Measurements from ENCODE around the gene ZNF24. TPM values are rescaled to one million over a fixed set of nuclear protein-coding genes. Genes with fewer than 3 reads are reported as not detected.

ZNF24 gene
- total and polyA plus RNA-seq, 2 experiments from 2014 or later = 52.4 to 75.2 TPM

DNA sequence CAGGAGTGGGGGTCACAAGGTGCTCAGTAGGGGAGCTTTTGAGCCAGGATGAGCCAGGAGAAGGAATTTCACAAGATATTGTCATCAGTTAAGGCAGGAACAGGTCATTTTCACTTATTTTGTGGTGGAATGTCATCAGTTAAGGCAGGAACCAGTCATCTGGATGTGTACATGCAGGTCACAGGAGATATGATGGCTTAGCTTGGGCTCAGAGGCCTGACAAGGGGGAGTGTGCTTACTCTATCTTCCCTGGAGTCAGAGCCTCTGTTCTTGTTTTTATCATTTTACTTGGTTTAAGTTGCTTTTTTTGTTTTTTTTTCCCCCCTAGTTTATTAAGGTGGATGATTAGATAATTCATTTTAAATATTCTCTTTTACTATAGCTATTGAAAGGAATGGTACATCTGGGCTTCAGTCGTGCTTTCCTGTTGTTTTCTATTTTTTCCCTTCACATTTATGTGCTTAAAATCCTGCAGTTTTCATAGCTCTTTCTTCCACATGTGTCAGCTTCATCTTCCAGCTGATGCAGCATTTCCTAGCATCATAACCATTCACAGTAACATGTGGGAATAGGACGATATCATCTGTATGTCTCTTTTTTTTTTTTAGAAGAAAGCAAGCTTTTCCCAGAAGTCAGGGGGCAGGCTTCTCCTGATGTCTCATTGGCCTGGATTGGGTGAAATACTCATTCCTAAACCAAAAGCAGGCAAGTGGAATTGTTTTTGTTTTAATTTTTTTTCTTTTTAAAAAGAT is 17.5 kb upstream of the ZNF24 start:
- H3F3A ChIP-seq (replicated peaks; ENCODE audit: low read depth) = no peaks in the 10 kb centered on the region
- no peaks in the 10 kb centered on the region for H3K9me2 ChIP-seq (ENCODE audit: insufficient read depth)
- ATAC-seq (no peak), DNase-seq (ENCODE audit: low spot score) (no peak)
- Mint-ChIP-seq H3K9me3 (peaks cover 26% of the 10 kb centered on the region), H3K27ac (no peak overlapping the region), H3K4me3 (no peak overlapping the region), H3K4me1 (peaks cover 5% of the 10 kb centered on the region), H3K36me3 (ENCODE audit: low read depth) (peaks cover 12% of the 10 kb centered on the region), H3K27me3 (ENCODE audit: insufficient read depth, low read depth, poor library complexity) (no peaks in the 10 kb centered on the region)
- H4K20me1 ChIP-seq (replicated peaks; ENCODE audit: insufficient read depth) = no peaks in the 10 kb centered on the region
- no peak overlapping the region for H3K27ac ChIP-seq (ENCODE audit: low read depth)
- H3K4me3 ChIP-seq = no peak overlapping the region
- 0 out of 2 replicates have a peak, but pooled peaks cover 2% of the 10 kb centered on the region for H3K4me1 ChIP-seq (ENCODE audit: insufficient read depth)
- no peaks in the 10 kb centered on the region for H3K79me2 ChIP-seq (replicated peaks; ENCODE audit: insufficient read depth)
- no peaks in the 10 kb centered on the region for H3K27me3 ChIP-seq (ENCODE audit: insufficient read depth)
- no peak overlapping the region for H2AFZ ChIP-seq
- TF ChIP-seq, protein P1, sequence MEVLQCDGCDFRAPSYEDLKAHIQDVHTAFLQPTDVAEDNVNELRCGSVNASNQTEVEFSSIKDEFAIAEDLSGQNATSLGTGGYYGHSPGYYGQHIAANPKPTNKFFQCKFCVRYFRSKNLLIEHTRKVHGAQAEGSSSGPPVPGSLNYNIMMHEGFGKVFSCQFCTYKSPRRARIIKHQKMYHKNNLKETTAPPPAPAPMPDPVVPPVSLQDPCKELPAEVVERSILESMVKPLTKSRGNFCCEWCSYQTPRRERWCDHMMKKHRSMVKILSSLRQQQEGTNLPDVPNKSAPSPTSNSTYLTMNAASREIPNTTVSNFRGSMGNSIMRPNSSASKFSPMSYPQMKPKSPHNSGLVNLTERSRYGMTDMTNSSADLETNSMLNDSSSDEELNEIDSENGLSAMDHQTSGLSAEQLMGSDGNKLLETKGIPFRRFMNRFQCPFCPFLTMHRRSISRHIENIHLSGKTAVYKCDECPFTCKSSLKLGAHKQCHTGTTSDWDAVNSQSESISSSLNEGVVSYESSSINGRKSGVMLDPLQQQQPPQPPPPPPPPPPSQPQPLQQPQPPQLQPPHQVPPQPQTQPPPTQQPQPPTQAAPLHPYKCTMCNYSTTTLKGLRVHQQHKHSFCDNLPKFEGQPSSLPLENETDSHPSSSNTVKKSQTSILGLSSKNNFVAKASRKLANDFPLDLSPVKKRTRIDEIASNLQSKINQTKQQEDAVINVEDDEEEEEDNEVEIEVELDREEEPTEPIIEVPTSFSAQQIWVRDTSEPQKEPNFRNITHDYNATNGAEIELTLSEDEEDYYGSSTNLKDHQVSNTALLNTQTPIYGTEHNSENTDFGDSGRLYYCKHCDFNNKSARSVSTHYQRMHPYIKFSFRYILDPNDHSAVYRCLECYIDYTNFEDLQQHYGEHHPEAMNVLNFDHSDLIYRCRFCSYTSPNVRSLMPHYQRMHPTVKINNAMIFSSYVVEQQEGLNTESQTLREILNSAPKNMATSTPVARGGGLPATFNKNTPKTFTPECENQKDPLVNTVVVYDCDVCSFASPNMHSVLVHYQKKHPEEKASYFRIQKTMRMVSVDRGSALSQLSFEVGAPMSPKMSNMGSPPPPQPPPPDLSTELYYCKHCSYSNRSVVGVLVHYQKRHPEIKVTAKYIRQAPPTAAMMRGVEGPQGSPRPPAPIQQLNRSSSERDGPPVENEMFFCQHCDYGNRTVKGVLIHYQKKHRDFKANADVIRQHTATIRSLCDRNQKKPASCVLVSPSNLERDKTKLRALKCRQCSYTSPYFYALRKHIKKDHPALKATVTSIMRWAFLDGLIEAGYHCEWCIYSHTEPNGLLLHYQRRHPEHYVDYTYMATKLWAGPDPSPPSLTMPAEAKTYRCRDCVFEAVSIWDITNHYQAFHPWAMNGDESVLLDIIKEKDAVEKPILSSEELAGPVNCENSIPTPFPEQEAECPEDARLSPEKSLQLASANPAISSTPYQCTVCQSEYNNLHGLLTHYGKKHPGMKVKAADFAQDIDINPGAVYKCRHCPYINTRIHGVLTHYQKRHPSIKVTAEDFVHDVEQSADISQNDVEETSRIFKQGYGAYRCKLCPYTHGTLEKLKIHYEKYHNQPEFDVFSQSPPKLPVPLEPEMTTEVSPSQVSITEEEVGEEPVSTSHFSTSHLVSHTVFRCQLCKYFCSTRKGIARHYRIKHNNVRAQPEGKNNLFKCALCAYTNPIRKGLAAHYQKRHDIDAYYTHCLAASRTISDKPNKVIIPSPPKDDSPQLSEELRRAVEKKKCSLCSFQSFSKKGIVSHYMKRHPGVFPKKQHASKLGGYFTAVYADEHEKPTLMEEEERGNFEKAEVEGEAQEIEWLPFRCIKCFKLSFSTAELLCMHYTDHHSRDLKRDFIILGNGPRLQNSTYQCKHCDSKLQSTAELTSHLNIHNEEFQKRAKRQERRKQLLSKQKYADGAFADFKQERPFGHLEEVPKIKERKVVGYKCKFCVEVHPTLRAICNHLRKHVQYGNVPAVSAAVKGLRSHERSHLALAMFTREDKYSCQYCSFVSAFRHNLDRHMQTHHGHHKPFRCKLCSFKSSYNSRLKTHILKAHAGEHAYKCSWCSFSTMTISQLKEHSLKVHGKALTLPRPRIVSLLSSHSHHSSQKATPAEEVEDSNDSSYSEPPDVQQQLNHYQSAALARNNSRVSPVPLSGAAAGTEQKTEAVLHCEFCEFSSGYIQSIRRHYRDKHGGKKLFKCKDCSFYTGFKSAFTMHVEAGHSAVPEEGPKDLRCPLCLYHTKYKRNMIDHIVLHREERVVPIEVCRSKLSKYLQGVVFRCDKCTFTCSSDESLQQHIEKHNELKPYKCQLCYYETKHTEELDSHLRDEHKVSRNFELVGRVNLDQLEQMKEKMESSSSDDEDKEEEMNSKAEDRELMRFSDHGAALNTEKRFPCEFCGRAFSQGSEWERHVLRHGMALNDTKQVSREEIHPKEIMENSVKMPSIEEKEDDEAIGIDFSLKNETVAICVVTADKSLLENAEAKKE (CRISPR knock-in tag; IDR thresholded peaks at IDR 0.05) = no peak
- TF ChIP-seq CREB1 (CRISPR knock-in tag; IDR thresholded peaks at IDR 0.05; ENCODE audit: low read depth) (no peak), ZNF114 (CRISPR knock-in tag; IDR thresholded peaks at IDR 0.05) (no peak), POLR2AphosphoS5 (IDR thresholded peaks at IDR 0.05; ENCODE audit: low read depth) (no peak), ZNF331 (CRISPR knock-in tag; IDR thresholded peaks at IDR 0.05; ENCODE audit: low read depth) (no peak), EZH2 (IDR thresholded peaks at IDR 0.05; ENCODE audit: low read depth, unreplicated experiment) (no peak), STAT1 (IDR thresholded peaks at IDR 0.05; ENCODE audit: unreplicated experiment) (no peak), NANOG (IDR thresholded peaks at IDR 0.05; ENCODE audit: borderline replicate concordance) (no peak), ETS1 (IDR thresholded peaks at IDR 0.05) (no peak), EZH2phosphoT487 (IDR thresholded peaks at IDR 0.05; ENCODE audit: unreplicated experiment) (no peak), JUNB (IDR thresholded peaks at IDR 0.05; ENCODE audit: unreplicated experiment) (no peak)
- TF ChIP-seq, protein P2, sequence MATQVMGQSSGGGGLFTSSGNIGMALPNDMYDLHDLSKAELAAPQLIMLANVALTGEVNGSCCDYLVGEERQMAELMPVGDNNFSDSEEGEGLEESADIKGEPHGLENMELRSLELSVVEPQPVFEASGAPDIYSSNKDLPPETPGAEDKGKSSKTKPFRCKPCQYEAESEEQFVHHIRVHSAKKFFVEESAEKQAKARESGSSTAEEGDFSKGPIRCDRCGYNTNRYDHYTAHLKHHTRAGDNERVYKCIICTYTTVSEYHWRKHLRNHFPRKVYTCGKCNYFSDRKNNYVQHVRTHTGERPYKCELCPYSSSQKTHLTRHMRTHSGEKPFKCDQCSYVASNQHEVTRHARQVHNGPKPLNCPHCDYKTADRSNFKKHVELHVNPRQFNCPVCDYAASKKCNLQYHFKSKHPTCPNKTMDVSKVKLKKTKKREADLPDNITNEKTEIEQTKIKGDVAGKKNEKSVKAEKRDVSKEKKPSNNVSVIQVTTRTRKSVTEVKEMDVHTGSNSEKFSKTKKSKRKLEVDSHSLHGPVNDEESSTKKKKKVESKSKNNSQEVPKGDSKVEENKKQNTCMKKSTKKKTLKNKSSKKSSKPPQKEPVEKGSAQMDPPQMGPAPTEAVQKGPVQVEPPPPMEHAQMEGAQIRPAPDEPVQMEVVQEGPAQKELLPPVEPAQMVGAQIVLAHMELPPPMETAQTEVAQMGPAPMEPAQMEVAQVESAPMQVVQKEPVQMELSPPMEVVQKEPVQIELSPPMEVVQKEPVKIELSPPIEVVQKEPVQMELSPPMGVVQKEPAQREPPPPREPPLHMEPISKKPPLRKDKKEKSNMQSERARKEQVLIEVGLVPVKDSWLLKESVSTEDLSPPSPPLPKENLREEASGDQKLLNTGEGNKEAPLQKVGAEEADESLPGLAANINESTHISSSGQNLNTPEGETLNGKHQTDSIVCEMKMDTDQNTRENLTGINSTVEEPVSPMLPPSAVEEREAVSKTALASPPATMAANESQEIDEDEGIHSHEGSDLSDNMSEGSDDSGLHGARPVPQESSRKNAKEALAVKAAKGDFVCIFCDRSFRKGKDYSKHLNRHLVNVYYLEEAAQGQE (IDR thresholded peaks at IDR 0.05; ENCODE audit: unreplicated experiment) = no peak
- TF ChIP-seq, protein P3, sequence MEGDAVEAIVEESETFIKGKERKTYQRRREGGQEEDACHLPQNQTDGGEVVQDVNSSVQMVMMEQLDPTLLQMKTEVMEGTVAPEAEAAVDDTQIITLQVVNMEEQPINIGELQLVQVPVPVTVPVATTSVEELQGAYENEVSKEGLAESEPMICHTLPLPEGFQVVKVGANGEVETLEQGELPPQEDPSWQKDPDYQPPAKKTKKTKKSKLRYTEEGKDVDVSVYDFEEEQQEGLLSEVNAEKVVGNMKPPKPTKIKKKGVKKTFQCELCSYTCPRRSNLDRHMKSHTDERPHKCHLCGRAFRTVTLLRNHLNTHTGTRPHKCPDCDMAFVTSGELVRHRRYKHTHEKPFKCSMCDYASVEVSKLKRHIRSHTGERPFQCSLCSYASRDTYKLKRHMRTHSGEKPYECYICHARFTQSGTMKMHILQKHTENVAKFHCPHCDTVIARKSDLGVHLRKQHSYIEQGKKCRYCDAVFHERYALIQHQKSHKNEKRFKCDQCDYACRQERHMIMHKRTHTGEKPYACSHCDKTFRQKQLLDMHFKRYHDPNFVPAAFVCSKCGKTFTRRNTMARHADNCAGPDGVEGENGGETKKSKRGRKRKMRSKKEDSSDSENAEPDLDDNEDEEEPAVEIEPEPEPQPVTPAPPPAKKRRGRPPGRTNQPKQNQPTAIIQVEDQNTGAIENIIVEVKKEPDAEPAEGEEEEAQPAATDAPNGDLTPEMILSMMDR (conservative IDR thresholded peaks at IDR 0.05; ENCODE audit: low read depth in 2 of 2) = no peak
- no peak overlapping the region for H3K4me2 ChIP-seq
- H3K36me3 ChIP-seq (ENCODE audit: insufficient read depth) = no peaks in the 10 kb centered on the region
